GM23338 (cell line): ENCODE data around the gene SH3BP5. TPM values are rescaled to one million over a fixed set of nuclear protein-coding genes. Genes with fewer than 3 reads are reported as not detected.

Experiments
- ATAC-seq: fragments of 200-7000 bp; cut with Tn5 transposase; 3 replicates; pipeline ENCODE4 v1.9.1; 2020
- DNase-seq: peaks from one replicate; pipeline ENCODE4 v3.0.0-alpha.2; 2015; ENCODE audit warnings: low spot score
- H2AFZ ChIP-seq: fragments of 200-600 bp; sonication (generic); 2 replicates; pipeline ENCODE4 v1.8.0; 2016; ENCODE audit warnings: antibody characterized with exemption, mild to moderate bottlenecking, moderate library complexity
- H3F3A ChIP-seq: fragments of 200-600 bp; sonication (generic); replicated peaks from 2 replicates; pipeline ENCODE4 v1.8.0; 2017; ENCODE audit warnings: antibody characterized with exemption, mixed run types, low read depth
- H3K27ac ChIP-seq: fragments of 200-600 bp; sonication (generic); 2 replicates; pipeline ENCODE4 v1.6.1; 2016; ENCODE audit warnings: low read depth
- H3K27me3 ChIP-seq: fragments of 200-600 bp; sonication (generic); 2 replicates; pipeline ENCODE4 v1.8.0; 2016; ENCODE audit warnings: mild to moderate bottlenecking, mixed run types, moderate library complexity; ENCODE audit not compliant: insufficient read depth
- H3K36me3 ChIP-seq: fragments of 200-600 bp; sonication (generic); 2 replicates; pipeline ENCODE4 v1.8.0; 2016; ENCODE audit warnings: mild to moderate bottlenecking; ENCODE audit not compliant: insufficient read depth
- H3K4me1 ChIP-seq: fragments of 200-600 bp; sonication (generic); 2 replicates; pipeline ENCODE4 v1.8.0; 2016; ENCODE audit warnings: mild to moderate bottlenecking, moderate library complexity; ENCODE audit not compliant: insufficient read depth
- H3K4me2 ChIP-seq: fragments of 200-600 bp; sonication (generic); 2 replicates; pipeline ENCODE4 v1.7.1; 2017; ENCODE audit warnings: mixed run types
- H3K4me3 ChIP-seq: fragments of 200-600 bp; sonication (generic); 2 replicates; pipeline ENCODE4 v1.6.1; 2016; ENCODE audit warnings: mixed run types
- H3K79me2 ChIP-seq: fragments of 200-600 bp; sonication (generic); replicated peaks from 2 replicates; pipeline ENCODE4 v1.8.0; 2017; ENCODE audit warnings: mild to moderate bottlenecking; ENCODE audit not compliant: insufficient read depth
- H3K9me2 ChIP-seq: fragments of 200-600 bp; sonication (generic); 2 replicates; pipeline ENCODE4 v1.8.0; 2017; ENCODE audit not compliant: insufficient read depth
- H4K20me1 ChIP-seq: fragments of 200-600 bp; sonication (generic); replicated peaks from 2 replicates; pipeline ENCODE4 v1.8.0; 2017; ENCODE audit warnings: mild to moderate bottlenecking; ENCODE audit not compliant: insufficient read depth
- H3K27ac Mint-ChIP-seq: 2 replicates; pipeline ENCODE4 v1.8.0; 2020; ENCODE audit warnings: inconsistent platforms, mild to moderate bottlenecking, moderate library complexity, mixed read lengths
- H3K27me3 Mint-ChIP-seq: 3 replicates; pipeline ENCODE4 v1.8.0; 2022; ENCODE audit warnings: low read depth, mild to moderate bottlenecking, moderate library complexity, mixed read lengths, inconsistent platforms; ENCODE audit not compliant: insufficient read depth, poor library complexity
- H3K36me3 Mint-ChIP-seq: 3 replicates; pipeline ENCODE4 v1.8.0; 2021; ENCODE audit warnings: low read depth, mild to moderate bottlenecking, inconsistent platforms, moderate library complexity, mixed read lengths
- H3K4me1 Mint-ChIP-seq: 3 replicates; pipeline ENCODE4 v1.8.0; 2020; ENCODE audit warnings: mild to moderate bottlenecking, inconsistent platforms, mixed read lengths
- H3K4me3 Mint-ChIP-seq: 3 replicates; pipeline ENCODE4 v1.8.0; 2021; ENCODE audit warnings: moderate library complexity, mild to moderate bottlenecking, inconsistent platforms, mixed read lengths
- H3K9me3 Mint-ChIP-seq: 3 replicates; pipeline ENCODE4 v1.8.0; 2020; ENCODE audit warnings: moderate library complexity, mild to moderate bottlenecking, inconsistent platforms, mixed read lengths
- CTCF ChIP-seq, 2 experiments: fragments of 200-600 bp in 1 of 2; sonication (generic) in 1 of 2; conservative IDR thresholded peaks; 2 replicates each; pipeline versions ENCODE4 v1.5.1 to v1.6.1; 2016 to 2017; ENCODE audit warnings: antibody characterized with exemption in 2 of 2, low read depth in 2 of 2, mild to moderate bottlenecking in 2 of 2, moderate library complexity in 1 of 2
- EZH2 ChIP-seq: fragments of 200-600 bp; sonication (generic); IDR thresholded peaks from one replicate; pipeline ENCODE4 v1.8.0; 2017; ENCODE audit warnings: antibody characterized with exemption, mild to moderate bottlenecking, low read depth; ENCODE audit not compliant: unreplicated experiment
- EZH2phosphoT487 ChIP-seq: fragments of 200-600 bp; sonication (generic); IDR thresholded peaks from one replicate; pipeline ENCODE4 v1.8.1; 2018; ENCODE audit warnings: antibody characterized with exemption; ENCODE audit not compliant: unreplicated experiment
- NANOG ChIP-seq: IDR thresholded peaks from 2 replicates; pipeline ENCODE4 v1.6.1; 2016; ENCODE audit warnings: antibody characterized with exemption, borderline replicate concordance
- POLR2AphosphoS5 ChIP-seq: IDR thresholded peaks from 2 replicates; pipeline ENCODE4 v1.6.1; 2016; ENCODE audit warnings: antibody characterized with exemption, low read depth
- REST ChIP-seq: IDR thresholded peaks from one replicate; pipeline ENCODE4 v1.6.1; 2018; ENCODE audit warnings: antibody characterized with exemption; ENCODE audit not compliant: unreplicated experiment
- STAT1 ChIP-seq: IDR thresholded peaks from one replicate; pipeline ENCODE4 v1.6.1; 2016; ENCODE audit warnings: antibody characterized with exemption; ENCODE audit not compliant: unreplicated experiment
- ZNF114 ChIP-seq: fragments of 250-450 bp; sonication (Bioruptor Pico); IDR thresholded peaks from 2 replicates; pipeline ENCODE4 v1.5.0; 2020; ENCODE audit warnings: mild to moderate bottlenecking, moderate library complexity
- ZNF331 ChIP-seq: fragments of 250-450 bp; sonication (Bioruptor Pico); IDR thresholded peaks from 2 replicates; pipeline ENCODE4 v1.5.0; 2020; ENCODE audit warnings: low read depth, mild to moderate bottlenecking, moderate library complexity
- polyA plus RNA-seq: library from polyadenylated mRNA; unstranded; fragments of >200 nt; fragmentation: Nextera tagmentation; extraction: Ambion mirVana; gene quantifications from 2 replicates; pipeline ENCODE4 v1.2.1, GENCODE V29; 2016
- total RNA-seq: library from RNA; depleted of rRNA; stranded (reverse); fragments of >200 nt; shearing (Covaris generic); gene quantifications from 2 replicates; pipeline ENCODE4 v1.2.3, GENCODE V29; 2014
- TF ChIP-seq, protein P1 (sequence below): IDR thresholded peaks from 2 replicates; pipeline ENCODE4 v1.6.1; 2016; ENCODE audit warnings: antibody characterized with exemption

Gene SH3BP5
- total and polyA plus RNA-seq, 2 experiments from 2014 or later: 5.8 to 9.1 TPM

DNA sequence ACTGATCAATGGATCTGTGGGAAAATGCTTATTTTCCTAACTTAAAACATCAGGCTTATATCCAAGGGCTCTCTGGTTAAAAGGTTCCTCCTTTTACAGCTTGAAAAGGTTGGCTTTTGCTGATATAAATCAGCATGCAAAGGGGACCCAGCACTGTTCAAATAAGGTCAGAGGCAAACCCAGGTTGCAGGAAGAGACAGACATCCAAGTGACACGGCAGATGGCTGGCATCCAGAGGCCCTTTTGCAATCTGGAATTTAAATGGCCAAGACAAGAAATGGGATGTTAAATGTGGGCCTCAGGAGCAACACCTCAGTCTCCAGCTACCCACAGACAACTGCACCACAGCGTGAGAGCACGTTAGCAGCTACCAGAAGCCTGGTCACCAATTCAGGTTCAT, 6.3 kb downstream of the SH3BP5 start (continued):
- no peak for TF ChIP-seq REST
- no peak for TF ChIP-seq STAT1
- no peak for TF ChIP-seq EZH2phosphoT487

- peaks cover 5% of the 10 kb centered on the region for H3K27me3 Mint-ChIP-seq
- TF ChIP-seq ZNF331 (CRISPR knock-in tag): no peak
- TF ChIP-seq STAT1: no peak
- TF ChIP-seq NANOG: no peak
- TF ChIP-seq, protein P1, sequence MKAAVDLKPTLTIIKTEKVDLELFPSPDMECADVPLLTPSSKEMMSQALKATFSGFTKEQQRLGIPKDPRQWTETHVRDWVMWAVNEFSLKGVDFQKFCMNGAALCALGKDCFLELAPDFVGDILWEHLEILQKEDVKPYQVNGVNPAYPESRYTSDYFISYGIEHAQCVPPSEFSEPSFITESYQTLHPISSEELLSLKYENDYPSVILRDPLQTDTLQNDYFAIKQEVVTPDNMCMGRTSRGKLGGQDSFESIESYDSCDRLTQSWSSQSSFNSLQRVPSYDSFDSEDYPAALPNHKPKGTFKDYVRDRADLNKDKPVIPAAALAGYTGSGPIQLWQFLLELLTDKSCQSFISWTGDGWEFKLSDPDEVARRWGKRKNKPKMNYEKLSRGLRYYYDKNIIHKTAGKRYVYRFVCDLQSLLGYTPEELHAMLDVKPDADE: no peak
- TF ChIP-seq POLR2AphosphoS5: no peak
- TF ChIP-seq EZH2: no peak
- no peak for TF ChIP-seq EZH2phosphoT487
- no peak for TF ChIP-seq ZNF114
- no peak for TF ChIP-seq CTCF (conservative IDR thresholded peaks at IDR 0.05; ENCODE audit: low read depth in 2 of 2)
- TF ChIP-seq REST: no peak
- Histone ChIP-seq H3K79me2 (no peaks in the 10 kb centered on the region; the same call in 1 of the 2 replicates), H4K20me1 (no peaks in the 10 kb centered on the region), H3K27ac (peak overlapping the region; percentile 74; the same call in 1 of the 2 replicates), H3K4me3 (no peak overlapping the region), H3K9me2 (no peaks in the 10 kb centered on the region), H3K36me3 (no peaks in the 10 kb centered on the region), H3K27me3 (no peaks in the 10 kb centered on the region), H3K4me2 (no peak overlapping the region), H3K4me1 (peaks cover 23% of the 10 kb centered on the region), H2AFZ (no peak overlapping the region), H3F3A (no peaks in the 10 kb centered on the region)
- H3K9me3 Mint-ChIP-seq: no peaks in the 10 kb centered on the region
- H3K4me1 Mint-ChIP-seq: peaks cover 38% of the 10 kb centered on the region
- DNase-seq: peak; percentile 75
- no peak overlapping the region for H3K27ac Mint-ChIP-seq
- H3K36me3 Mint-ChIP-seq: no peaks in the 10 kb centered on the region
- no peak overlapping the region for H3K4me3 Mint-ChIP-seq
- ATAC-seq: peak; percentile 89
Observed at GRCh38 chr3:15325228-15325627, 7.2 kb downstream of the SH3BP5 start.
